ENCODE data around the gene THOP1. TPM values are rescaled to one million over a fixed set of nuclear protein-coding genes. Genes with fewer than 3 reads are reported as not detected.

THOP1 gene
- total RNA-seq, 1 donor = 70.0 TPM

- DNase-seq (ENCODE audit: low read depth) = no peak
- no peak for TF ChIP-seq CTCF (IDR thresholded peaks at IDR 0.05; ENCODE audit: insufficient read depth, low read length)
- H3K4me3 ChIP-seq (ENCODE audit: low read depth, low read length) = no peak overlapping the region
Observed at GRCh38 chr19:2803486-2804155, 18.3 kb downstream of the THOP1 start.

GRCh38 chr19:2804156-2805004, 19.1 kb downstream of the THOP1 start:
- TF ChIP-seq CTCF (IDR thresholded peaks at IDR 0.05; ENCODE audit: insufficient read depth, low read length) = no peak
- no peak overlapping the region for H3K4me3 ChIP-seq (ENCODE audit: low read depth, low read length)
- no peak for DNase-seq (ENCODE audit: low read depth)

- no peak for DNase-seq (ENCODE audit: low read depth)
- no peak for TF ChIP-seq CTCF (IDR thresholded peaks at IDR 0.05; ENCODE audit: insufficient read depth, low read length)
- H3K4me3 ChIP-seq (ENCODE audit: low read depth, low read length) = no peak overlapping the region
Observed at GRCh38 chr19:2805261-2805900, 20.1 kb downstream of the THOP1 start.

- no peak for DNase-seq (ENCODE audit: low read depth)
- no peak for TF ChIP-seq CTCF (IDR thresholded peaks at IDR 0.05; ENCODE audit: insufficient read depth, low read length)
- H3K4me3 ChIP-seq (ENCODE audit: low read depth, low read length) = no peak overlapping the region
Observed at GRCh38 chr19:2805991-2806649, 20.8 kb downstream of the THOP1 start.

GRCh38 chr19:2806736-2807378, 21.6 kb downstream of the THOP1 start:
- DNase-seq (ENCODE audit: low read depth) = no peak
- TF ChIP-seq CTCF (IDR thresholded peaks at IDR 0.05; ENCODE audit: insufficient read depth, low read length) = no peak
- no peak overlapping the region for H3K4me3 ChIP-seq (ENCODE audit: low read depth, low read length)
